RWPE2 (cell line): ENCODE data around the gene SPON1.
A peak's percentile ranks its signal among the peaks of the same experiment; 100 is the strongest.
"Not testable (repeated sequence)": the region's sequence is repeated elsewhere in the genome, so short reads cannot be mapped to it uniquely, and the experiment has no call there.

ENCODE experiments used
- ATAC-seq: fragments of 200-7000 bp; cut with Tn5 transposase; 3 replicates; pipeline ENCODE4 v1.9.1; 2021; ENCODE audit warnings: low read depth
- DNase-seq: peaks from one replicate; pipeline ENCODE4 v3.0.0-alpha.2; 2020; ENCODE audit warnings: low spot score
- H3K27ac ChIP-seq: fragments of 450-650 bp; 2 replicates; pipeline ENCODE4 v1.5.1; 2017; ENCODE audit warnings: mild to moderate bottlenecking; ENCODE audit not compliant: poor library complexity, severe bottlenecking
- H3K27me3 ChIP-seq: fragments of 250-450 bp; sonication (Bioruptor Pico); 2 replicates; pipeline ENCODE4 v1.5.1; 2021; ENCODE audit warnings: mild to moderate bottlenecking, moderate library complexity; ENCODE audit not compliant: insufficient read depth, poor library complexity, severe bottlenecking
- H3K36me3 ChIP-seq: fragments of 250-450 bp; sonication (Bioruptor Pico); 2 replicates; pipeline ENCODE4 v1.5.1; 2020; ENCODE audit warnings: low read depth, mild to moderate bottlenecking, moderate library complexity
- H3K4me1 ChIP-seq: fragments of 250-450 bp; sonication (Bioruptor Pico); 2 replicates; pipeline ENCODE4 v1.5.1; 2021; ENCODE audit warnings: mild to moderate bottlenecking, moderate library complexity; ENCODE audit not compliant: insufficient read depth, poor library complexity, severe bottlenecking
- H3K4me3 ChIP-seq: fragments of 250-450 bp; sonication (Bioruptor Pico); 2 replicates; pipeline ENCODE4 v1.5.1; 2021; ENCODE audit warnings: mild to moderate bottlenecking, moderate library complexity; ENCODE audit not compliant: severe bottlenecking
- H3K9me3 ChIP-seq: fragments of 250-450 bp; sonication (Bioruptor Pico); 2 replicates; pipeline ENCODE4 v1.5.1; 2021; ENCODE audit warnings: mild to moderate bottlenecking, moderate library complexity; ENCODE audit not compliant: severe bottlenecking
- TF ChIP-seq, protein P1 (sequence below): fragments of 450-650 bp; IDR thresholded peaks from one replicate; pipeline ENCODE4 v1.5.1; 2017; ENCODE audit warnings: mild to moderate bottlenecking, moderate library complexity; ENCODE audit not compliant: poor library complexity, severe bottlenecking

SPON1 gene

DNA sequence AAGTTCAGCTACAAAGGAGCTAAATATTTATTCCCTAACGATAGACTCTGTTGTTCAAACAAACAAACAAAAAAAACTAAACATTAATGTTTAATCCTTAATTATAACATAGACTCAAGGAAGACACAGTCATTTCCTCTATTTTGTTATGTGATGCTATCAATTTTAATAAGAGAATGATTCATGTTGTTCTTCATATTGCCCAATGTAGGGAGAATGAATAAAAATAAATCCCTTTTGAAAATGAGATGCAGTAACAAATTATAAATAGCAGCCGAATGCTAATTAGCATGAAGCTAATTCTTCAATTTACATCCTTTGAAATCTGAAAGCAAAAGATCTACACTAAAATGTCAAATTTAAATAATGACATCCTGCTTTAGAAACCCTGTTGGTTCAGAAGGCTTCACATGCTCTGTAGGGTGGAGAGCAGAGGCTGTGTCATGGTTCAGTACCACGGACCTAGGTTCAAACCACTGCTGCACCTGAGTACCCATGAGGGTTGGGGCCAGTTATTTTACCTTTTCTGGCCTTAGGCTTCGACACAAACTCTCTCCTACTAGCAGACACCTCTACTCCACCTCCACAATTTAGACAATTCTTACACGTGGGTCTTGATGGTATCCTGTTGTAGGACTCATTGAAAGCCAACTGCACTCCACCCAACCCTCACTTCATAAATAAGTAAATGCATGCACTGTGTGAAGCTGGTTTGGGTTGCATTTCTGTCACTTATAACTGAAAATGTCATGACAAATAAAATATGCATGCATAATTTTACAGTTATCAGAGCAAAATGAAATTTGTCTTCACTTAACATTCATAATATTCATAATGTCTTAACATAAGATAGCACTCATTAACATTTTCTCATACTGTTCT lies 307.4 kb downstream of the SPON1 start:
- no peaks in the 10 kb centered on the region for H3K9me3 ChIP-seq
- 0 out of 3 replicates have a peak, but pooled peaks have one; percentile 29 for ATAC-seq
- DNase-seq = no peak
- H3K36me3 ChIP-seq = peaks cover 13% of the 10 kb centered on the region
- TF ChIP-seq, protein P1, sequence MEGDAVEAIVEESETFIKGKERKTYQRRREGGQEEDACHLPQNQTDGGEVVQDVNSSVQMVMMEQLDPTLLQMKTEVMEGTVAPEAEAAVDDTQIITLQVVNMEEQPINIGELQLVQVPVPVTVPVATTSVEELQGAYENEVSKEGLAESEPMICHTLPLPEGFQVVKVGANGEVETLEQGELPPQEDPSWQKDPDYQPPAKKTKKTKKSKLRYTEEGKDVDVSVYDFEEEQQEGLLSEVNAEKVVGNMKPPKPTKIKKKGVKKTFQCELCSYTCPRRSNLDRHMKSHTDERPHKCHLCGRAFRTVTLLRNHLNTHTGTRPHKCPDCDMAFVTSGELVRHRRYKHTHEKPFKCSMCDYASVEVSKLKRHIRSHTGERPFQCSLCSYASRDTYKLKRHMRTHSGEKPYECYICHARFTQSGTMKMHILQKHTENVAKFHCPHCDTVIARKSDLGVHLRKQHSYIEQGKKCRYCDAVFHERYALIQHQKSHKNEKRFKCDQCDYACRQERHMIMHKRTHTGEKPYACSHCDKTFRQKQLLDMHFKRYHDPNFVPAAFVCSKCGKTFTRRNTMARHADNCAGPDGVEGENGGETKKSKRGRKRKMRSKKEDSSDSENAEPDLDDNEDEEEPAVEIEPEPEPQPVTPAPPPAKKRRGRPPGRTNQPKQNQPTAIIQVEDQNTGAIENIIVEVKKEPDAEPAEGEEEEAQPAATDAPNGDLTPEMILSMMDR = no peak
- no peaks in the 10 kb centered on the region for H3K4me1 ChIP-seq
- no peak overlapping the region for H3K27ac ChIP-seq
- H3K4me3 ChIP-seq = no peak overlapping the region
- H3K27me3 ChIP-seq = no peaks in the 10 kb centered on the region

DNA sequence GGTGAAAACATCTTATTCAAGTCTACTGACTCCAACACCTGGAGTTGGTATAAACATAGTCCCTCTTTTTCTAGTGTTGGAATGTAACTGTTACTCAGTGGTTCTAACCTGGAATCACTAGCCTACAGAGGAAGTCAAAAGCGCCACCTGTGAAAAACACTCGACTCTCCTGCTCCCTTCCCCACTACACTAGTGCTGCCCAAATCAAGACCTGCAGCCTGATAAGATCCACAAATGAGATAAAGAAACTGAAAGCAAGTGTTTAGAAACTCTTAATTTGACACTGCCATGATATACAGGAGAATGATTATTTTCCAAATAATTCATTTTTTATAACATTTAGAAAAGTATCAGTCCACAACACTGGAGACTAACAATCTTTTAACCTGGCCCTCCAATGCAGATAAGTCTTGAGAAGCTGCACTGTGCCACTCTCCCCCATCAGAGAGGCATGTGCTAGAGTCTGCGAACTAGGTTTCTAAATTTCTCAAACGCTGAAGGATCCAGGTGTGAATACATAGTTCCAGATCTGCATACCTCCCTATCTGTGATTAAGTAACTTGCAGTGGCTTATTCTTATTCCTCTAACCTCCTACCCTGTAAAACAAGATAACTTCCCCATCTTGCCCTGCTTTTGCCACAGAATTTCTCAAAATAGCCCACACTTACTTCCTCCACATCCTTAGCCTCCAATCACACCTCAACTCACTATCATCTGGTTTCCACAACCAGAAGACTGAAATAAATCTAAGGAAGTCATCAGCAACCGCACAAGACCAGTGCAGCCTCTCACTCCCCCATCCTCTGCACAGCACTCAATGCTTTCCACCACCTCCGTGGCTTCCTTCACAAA lies 308.4 kb downstream of the SPON1 start:
- Histone ChIP-seq H3K4me1 (no peaks in the 10 kb centered on the region), H3K36me3 (peaks cover 22% of the 10 kb centered on the region), H3K27ac (no peak overlapping the region), H3K4me3 (no peak overlapping the region), H3K9me3 (no peaks in the 10 kb centered on the region), H3K27me3 (no peaks in the 10 kb centered on the region)
- DNase-seq = no peak
- TF ChIP-seq, protein P1 = no peak
- no peak for ATAC-seq

DNA sequence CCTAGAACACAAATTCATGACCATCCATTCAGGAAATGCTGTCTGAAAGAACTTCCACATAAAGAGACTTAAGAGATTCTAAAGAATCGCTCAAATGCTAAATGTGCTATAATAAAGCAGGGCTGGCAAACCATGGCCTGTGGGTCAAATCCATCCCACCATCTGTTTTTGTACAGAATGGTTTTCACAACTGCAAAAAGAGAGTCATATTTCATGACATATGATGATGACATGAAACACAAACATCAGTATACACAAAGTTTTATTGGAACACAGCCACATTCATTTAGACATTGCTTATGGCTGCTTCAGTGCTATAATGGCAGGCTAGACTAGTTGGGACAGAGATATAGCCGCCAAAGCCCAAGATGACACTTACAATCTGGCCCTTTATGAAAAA lies 311.4 kb downstream of the SPON1 start:
- TF ChIP-seq, protein P1 = no peak
- ATAC-seq (no peak), DNase-seq (no peak)
- no peak overlapping the region for H3K4me3 ChIP-seq
- peaks cover 23% of the 10 kb centered on the region for H3K36me3 ChIP-seq
- no peaks in the 10 kb centered on the region for H3K9me3 ChIP-seq
- H3K4me1 ChIP-seq = no peaks in the 10 kb centered on the region
- no peak overlapping the region for H3K27ac ChIP-seq
- no peaks in the 10 kb centered on the region for H3K27me3 ChIP-seq

DNA sequence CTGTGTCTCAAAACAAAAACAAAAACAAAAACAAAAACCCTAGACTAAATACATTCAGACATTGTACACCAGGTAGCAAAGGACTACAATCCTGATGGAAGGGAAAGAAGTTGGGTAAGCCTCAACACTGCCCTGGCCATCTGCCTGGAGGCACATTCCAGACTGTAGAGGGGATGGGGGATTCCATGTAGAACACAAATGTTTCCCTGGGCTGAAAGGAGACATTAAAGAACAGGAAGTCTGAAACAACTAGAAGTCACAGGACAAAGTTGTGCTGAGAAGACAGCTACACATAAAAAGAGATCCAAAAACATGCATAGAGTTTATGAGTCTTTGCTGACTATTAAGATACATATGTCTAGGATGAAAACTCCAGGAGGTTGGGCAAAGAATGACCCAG lies 312.6 kb downstream of the SPON1 start:
- no peak overlapping the region for H3K27ac ChIP-seq
- no peaks in the 10 kb centered on the region for H3K27me3 ChIP-seq
- no peaks in the 10 kb centered on the region for H3K4me1 ChIP-seq
- TF ChIP-seq, protein P1 = no peak
- H3K4me3 ChIP-seq = no peak overlapping the region
- H3K9me3 ChIP-seq = no peaks in the 10 kb centered on the region
- ATAC-seq = no peak
- no peak for DNase-seq
- peaks cover 32% of the 10 kb centered on the region for H3K36me3 ChIP-seq

DNA sequence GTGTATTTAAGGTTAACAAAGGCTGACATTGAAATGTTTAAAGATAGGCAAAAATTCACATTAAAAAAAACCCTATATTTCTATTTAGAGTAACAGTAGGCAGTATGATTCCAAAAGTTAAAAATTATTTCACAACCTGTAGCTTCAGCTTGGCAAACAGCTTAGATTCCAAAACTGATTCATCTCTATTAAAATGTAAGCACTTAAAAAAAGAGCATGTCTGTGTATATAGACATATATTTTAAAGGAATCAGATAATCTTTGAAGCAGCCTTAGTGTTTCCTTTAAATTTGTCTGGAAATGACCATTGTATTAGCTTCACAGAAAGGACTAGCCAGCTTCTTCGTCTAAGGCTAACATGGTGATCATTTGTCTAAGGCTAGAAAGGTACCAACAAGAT lies 316.3 kb downstream of the SPON1 start:
- not testable (repeated sequence) for H3K4me3 ChIP-seq, DNase-seq, H3K27ac ChIP-seq, H3K27me3 ChIP-seq, ATAC-seq, H3K9me3 ChIP-seq, H3K4me1 ChIP-seq
- peaks cover 29% of the 10 kb centered on the region for H3K36me3 ChIP-seq
